GM19239 (cell line): Measurements from ENCODE around the gene FBLIM1.

Source experiments
- DNase-seq: peaks from one replicate; pipeline ENCODE4 v3.0.0; 2011; ENCODE audit warnings: low spot score; ENCODE audit not compliant: insufficient read length
- FAIRE-seq: peaks from 2 replicates; lab custom pipeline; 2011; peaks lifted over from hg19 to GRCh38; lab: Jason Lieb, UNC

The FBLIM1 gene, protein sequence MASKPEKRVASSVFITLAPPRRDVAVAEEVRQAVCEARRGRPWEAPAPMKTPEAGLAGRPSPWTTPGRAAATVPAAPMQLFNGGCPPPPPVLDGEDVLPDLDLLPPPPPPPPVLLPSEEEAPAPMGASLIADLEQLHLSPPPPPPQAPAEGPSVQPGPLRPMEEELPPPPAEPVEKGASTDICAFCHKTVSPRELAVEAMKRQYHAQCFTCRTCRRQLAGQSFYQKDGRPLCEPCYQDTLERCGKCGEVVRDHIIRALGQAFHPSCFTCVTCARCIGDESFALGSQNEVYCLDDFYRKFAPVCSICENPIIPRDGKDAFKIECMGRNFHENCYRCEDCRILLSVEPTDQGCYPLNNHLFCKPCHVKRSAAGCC

DNA sequence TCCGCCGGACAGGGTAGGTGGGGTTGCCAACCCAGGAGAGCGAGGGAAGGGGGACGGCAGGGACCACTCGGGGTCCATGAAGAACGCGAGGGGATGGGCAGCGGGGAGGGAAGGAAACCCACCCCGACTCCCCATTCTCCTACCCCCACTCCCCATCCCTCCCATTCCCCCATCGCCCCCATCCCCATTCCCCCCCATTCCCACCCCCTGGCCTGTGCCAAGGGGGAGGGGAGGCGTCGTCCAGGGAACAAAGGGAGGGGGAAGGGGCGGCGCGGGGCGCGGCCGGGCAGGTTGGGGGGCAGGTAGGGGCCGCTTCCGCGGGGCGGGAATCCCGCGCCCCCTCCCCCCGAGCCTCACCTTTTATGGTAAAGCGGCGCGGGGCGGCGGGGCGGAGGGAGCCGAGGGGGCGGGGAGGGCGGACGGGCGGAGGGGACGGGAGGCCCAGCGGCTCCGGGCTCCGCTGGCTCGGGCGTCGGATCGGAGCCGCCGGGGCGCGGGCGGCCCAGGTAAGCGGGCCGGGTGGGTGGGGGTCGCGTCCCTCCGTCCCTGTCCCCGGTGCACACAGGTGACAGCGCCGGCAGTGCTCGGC lies at the start of gene FBLIM1:
Gene FBLIM1, plus strand, starts transcription at position 453 of the 589 bp plus-strand sequence. CDS start 6,189 bp downstream, outside the sequence.
- FAIRE-seq (no peak), DNase-seq (no peak)

DNA sequence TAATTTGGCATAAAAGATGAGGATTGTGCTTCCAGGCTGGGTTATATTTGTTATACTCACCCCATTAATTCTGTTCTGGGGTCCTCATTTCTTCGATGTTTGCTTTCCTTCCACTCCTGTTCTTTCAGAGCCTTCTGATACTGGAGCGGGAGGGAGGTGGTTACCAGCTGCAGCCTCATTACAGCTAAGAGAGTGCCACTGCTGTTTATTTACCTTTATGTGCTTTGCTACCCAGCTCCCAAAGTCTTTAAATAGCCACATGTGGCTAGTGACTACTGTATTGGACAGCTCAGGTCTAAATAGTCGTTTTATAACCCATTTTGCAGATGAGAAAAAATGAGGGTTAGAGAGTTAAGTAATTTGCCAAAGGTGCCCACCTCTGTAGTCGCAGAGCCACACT lies 49.4 kb upstream of the FBLIM1 start:
- DNase-seq (no peak), FAIRE-seq (no peak)

DNA sequence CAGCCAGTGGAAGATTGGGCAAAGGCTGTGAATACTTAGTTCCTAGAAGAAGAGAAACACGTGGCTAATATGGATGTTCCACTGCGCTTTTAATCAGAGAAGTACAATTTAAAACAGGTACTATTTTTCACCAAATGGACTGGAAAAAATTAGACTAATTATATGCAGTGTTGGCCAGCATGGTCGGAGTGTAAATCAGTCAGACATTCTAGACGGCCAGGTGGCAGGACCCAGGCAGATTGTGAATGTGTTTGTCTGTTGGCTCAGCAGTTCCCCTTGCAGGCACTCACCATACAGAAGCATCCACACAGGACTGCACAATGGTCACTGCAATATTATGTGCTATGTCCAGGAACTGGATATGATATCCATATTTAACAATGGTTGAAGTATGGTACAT lies 46.4 kb upstream of the FBLIM1 start:
- DNase-seq, result no peak
- FAIRE-seq, result no peak

DNA sequence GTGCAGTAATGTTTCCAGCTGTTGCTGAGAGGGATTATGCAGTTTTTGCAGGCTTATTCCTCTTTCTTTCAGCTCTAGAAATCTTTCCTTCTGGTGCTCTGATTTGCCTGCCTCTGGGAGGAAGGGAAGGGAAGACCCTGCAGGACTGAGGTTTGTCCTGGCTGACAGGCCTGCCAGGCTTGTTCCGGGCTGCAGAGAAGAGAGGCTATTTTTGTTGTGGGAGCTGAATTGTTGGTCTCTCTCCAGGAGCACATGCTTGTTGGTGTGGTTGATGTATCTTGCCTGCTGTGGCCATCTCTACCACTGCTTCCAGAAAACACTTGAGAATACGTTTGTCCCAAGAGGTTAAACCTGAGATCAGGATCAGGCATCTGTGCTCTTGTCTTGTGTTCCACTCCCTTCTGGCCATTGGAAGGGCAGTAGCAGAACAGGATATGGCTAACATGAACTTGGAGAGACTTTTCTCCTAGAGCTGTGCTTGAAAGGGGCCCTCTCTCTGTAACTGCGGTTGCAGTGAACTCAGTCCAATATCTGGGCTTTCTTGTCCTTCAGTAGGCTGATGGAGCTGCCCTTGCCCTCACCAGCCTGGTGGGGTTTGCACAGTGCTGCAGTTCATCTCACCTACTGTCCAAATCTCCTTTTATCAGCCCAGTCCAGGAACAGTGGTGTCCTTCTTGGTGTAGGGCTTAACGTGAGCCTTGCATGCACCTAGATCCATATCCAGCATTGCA lies 44.0 kb upstream of the FBLIM1 start:
- no peak for FAIRE-seq
- no peak for DNase-seq

DNA sequence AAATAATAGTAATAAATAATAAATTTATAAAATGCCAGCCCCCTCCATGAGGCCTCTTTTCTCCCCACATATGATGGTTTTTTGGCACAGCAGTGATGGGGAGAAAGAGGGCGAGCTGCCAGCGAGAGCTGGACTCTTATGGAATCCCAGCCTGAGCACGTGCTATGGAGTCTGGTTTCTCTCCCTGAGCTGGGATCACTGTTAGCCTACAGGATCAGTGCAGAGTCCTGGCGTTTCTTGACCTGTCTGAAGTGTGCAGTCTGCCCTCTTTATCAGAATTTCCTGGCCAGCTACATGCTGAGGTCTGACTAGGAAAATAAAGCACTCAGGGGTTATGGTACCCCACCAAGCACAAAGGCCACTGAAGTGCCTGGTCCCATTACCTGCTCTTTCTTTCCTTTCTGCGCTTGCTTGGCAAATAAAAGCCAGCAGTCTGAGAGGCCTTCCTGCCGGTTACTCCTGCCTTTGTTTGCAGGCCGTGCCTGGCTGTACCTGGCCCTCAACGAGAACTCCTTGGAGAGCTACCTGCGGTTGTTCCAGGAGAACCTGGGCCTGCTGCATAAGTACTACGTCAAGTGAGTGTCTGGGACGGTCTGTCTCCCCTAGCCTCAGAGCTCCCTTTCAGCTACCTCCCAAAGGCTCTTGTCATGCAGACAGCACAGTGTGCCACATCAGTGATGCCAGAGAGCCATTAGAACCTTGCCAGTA lies 41.0 kb upstream of the FBLIM1 start:
- DNase-seq, result no peak
- FAIRE-seq, result no peak

DNA sequence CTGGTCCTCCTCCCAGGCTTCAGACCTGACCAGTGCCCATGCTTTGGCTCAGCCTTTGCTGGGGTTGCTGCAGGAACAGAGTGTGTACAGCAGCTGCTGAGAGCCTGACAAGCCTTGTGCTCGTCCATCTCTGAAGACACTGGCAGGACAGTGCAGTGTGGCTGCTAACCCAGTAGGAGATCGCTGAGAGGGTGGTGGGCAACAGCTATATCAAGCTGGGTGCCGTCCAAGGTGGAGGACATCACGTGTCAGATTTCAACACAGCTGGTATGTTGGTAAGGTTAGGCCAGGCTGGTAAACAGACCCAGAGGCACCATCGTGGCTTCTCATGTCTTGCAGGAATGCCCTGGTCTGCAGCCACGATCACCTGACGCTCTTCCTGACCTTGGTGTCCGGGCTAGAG lies 40.4 kb upstream of the FBLIM1 start:
- DNase-seq (no peak), FAIRE-seq (no peak)

DNA sequence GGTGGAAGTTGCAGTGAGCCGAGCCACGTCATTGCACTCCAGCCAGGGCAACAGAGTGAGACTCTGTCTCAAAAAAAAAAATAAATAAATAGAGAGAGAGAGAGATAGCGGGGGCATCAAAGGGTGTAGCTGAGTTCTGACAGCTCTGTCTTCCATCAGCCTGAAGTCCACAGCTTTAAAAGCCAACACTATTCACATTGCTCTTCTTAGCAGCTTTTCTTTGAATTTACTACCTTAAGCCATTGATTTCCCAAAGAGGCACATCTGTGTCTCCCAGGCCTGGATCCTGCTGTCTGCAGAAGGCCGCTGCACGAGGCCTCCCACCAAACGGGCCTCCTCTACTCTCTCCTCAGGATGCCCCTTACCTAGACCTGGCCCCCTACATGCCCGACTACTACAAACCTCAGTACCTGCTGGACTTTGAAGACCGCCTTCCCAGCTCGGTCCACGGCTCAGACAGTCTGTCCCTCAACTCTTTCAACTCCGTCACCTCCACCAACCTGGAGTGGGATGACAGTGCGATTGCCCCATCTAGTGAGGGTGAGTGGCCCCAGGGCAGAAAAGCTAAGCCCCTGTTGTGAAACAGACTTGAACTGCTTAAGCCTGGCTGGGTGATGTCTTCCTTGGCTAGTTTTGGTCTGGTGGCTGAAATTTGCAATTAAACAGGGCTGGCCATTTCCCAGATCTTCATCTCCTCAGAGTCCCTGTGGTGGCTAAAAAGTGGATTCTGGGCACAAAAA lies 39.0 kb upstream of the FBLIM1 start:
- DNase-seq (no peak), FAIRE-seq (no peak)

DNA sequence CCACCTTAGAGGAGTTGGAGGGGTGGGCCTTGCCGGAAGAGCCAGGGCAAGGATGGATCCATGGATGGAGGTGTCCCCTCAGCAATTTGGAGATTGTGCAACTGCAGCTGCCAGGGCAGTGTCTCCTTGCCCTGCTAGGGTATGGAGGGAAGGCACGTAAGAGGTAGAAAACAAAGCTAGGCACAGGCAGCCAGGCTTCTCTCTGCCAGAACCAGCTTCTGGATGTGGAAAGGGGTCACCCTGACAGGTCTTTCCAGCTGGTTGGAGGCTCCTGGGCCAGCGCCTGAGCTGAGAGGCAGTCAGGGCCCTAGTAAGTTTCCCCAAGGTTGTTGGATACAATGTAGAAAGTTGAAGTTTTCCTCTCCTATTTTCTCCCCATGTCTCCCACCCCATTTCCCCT lies 37.7 kb upstream of the FBLIM1 start:
- FAIRE-seq, result no peak

DNA sequence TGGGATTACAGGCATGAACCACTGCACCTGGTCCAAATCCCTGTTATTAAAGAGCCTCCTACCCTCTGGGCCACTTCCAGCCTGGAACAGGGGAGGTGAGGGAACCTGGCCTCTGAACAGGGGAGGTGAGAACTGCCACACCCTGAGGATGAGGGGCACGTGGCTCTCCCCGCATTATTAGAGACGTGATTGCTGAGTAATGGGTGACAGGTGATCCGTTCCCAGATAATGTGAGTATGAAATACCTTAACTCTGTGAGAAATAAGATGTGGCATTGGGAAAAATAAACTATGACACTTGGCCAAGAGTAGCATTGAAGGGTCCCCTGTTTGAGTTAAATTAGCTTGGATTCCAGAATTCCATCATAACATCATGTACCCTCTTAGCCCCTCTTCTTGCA lies 36.2 kb upstream of the FBLIM1 start:
- DNase-seq (no peak), FAIRE-seq (no peak)

More for the DNA sequence above, 37.7 kb upstream of the FBLIM1 start:
- DNase-seq, result no peak

DNA sequence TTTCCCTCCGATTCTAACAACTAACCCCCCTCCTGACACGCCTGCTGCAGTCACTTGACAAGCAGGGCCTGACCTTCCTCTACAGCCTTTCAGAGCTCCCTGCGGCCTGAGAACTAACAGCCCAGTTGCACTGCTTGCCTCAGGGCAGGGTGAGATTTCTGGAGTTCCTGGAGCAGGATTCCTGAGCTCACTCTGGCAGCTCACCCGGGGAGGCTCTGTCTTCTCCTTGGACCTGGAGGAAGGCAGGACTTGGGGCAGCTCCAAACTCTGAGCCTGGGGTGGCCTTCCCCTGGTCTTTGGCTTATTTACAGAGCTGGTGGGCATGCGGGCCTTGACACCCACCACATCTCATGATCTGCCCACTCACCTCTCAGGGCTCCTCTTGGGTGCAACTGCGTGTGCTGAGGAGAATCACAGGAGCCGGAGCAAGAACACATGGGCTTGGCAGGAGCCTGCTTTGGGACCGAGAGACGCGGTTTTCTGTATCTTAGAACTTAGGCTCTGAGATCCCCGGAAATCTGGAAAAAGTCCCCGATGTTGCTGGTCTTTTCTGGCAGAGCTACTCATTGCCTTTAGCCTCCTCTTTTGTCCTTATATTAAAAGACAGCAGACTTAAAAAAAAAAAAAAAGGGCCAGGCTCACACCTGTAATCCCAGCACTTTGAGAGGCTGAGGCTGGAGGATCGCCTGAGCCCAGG lies 35.6 kb upstream of the FBLIM1 start:
- no peak for DNase-seq
- FAIRE-seq, result no peak

DNA sequence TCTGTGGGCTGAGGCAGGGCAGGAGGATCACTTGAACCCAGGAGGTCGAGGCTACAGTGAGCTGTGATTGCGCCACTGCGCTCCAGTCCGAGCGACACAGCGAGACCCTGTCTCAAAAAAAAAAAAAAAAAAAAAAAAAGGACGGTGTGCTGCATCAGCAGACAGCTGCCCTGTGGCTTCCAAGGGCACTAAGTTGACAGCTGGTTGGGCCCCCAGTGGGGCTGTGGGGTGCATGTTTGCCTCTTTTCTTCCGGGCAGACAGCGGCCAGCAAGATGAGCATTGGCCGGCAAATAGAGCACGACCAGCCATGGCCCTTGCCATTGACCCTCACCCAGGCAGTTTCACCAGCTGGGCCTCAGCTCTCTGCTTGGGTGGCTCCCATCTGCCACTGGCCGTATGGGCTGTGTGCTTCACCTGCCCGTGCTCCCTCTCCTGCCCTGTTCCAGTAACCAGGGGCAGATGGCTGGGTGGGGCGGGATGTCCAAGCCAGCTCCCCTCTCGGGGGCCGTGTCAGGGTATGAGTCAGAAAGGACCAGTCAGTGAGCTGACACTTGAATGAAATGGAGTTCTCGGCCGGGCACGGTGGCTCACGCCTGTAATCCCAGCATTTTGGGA lies 34.9 kb upstream of the FBLIM1 start:
- DNase-seq (no peak), FAIRE-seq (no peak)

DNA sequence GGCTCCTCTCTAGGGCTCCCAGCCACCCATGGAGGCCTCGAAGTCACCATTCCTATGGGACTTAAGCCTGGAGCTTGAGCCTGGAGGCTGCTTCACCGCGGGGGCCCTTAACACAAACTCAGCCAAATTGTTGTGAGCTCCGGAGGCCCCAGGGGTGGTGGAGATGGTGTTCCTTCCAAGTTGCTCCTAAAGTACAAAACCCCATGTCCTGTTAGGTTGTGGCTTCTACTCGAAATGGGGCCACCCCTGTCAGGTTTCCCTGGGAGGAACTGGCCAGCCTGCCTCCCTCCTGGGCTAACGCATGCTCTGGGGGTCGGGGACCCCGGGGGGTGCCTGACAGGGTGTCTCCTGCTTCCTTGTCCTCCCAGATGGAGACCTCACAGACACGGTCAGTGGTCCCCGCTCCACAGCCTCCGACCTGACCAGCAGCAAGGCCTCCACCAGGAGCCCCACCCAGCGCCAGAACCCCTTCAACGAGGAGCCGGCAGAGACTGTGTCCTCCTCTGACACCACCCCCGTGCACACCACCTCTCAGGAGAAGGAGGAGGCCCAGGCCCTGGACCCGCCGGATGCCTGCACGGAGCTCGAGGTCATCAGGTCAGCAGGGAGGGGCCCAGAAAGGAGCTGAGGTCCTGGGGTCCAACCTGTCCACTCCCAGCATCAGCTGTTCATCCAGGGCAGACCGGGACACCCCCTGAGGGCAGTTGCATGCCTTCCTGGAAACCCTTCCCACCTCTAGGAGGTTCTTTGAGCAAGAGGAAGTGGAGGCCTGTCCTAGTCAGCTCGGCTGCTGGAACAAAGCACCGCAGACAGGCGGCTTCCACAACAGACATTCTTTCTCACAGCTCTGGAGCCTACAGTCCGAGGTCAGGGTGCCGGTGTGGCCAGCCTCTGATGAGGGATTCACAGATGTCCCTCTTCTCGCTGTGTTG lies 33.4 kb upstream of the FBLIM1 start:
- FAIRE-seq (no peak), DNase-seq (no peak)

DNA sequence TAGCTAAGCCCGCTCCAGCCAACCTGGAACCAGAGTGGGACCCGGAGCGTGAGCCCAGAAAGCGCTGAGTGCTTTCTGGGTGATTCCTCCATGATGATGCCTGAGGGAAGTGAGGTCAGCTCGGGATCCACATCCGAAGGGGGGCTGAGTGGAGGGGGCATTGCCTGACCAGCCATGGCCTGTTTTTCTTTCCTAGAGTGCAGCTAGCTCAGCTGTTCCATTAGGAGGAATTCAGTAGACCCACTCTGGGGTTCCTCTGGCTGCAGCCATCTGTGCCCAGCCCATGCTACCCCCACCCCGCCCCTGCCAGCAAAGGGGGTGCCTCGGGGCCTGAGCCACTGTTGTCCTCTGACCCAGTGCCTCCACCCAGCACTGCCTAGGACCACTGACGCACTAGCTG lies 32.1 kb upstream of the FBLIM1 start:
- no peak for DNase-seq

DNA sequence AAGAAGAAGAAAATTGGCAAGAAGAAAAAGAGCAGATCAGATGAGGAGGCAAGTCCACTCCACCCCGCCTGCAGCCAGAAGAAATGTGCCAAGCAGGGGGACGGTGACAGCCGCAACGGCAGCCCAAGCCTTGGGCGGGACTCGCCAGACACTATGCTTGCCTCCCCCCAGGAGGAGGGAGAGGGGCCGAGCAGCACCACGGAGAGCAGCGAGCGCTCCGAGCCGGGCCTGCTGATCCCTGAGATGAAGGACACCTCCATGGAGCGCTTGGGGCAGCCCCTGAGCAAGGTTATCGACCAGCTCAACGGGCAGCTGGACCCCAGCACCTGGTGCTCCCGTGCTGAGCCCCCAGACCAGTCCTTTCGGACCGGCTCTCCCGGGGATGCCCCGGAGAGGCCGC lies 31.6 kb upstream of the FBLIM1 start:
- FAIRE-seq (no peak), DNase-seq (no peak)

More for the DNA sequence above, 32.1 kb upstream of the FBLIM1 start:
- FAIRE-seq, result no peak

DNA sequence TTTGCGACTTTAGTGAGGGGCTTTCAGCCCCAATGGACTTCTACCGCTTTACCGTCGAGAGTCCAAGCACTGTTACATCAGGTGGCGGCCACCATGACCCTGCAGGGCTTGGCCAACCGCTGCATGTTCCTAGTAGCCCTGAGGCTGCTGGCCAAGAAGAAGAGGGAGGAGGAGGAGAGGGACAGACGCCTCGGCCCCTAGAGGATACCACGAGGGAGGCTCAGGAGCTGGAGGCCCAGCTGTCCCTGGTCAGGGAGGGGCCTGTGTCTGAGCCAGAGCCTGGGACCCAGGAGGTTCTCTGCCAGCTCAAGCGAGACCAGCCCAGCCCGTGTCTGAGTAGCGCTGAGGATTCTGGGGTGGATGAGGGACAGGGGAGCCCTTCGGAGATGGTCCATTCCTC lies 31.2 kb upstream of the FBLIM1 start:
- no peak for DNase-seq
- FAIRE-seq, result no peak

DNA sequence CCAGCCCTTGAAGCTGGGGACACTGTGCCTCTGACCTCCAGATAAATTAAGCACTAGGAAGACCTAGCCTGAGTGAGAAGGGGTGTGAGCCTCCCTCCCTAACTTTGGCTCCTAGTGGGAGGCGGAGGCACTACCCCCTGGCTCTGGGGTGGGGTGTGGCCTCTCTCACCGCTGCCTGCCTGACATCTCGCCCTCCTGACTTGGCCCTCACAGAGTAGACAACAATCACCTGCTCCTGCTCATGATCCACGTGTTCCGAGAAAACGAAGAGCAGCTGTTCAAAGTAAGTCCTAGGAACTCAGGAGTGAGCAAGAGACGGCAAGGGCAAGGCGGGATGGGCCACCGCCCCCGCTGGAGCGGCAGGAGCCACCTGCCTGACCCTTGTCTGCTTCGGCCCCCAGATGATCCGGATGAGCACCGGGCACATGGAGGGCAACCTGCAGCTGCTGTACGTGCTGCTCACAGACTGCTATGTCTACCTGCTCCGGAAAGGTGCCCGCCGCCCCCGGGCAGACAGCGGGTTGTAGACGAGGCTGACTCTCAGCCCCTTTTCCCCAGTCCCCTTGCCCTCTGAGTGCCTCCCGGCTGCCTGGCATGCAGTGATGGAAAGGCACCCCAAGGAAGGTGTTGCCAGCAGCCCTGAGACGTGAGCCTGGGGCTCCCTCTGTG lies 30.6 kb upstream of the FBLIM1 start:
- no peak for FAIRE-seq

DNA sequence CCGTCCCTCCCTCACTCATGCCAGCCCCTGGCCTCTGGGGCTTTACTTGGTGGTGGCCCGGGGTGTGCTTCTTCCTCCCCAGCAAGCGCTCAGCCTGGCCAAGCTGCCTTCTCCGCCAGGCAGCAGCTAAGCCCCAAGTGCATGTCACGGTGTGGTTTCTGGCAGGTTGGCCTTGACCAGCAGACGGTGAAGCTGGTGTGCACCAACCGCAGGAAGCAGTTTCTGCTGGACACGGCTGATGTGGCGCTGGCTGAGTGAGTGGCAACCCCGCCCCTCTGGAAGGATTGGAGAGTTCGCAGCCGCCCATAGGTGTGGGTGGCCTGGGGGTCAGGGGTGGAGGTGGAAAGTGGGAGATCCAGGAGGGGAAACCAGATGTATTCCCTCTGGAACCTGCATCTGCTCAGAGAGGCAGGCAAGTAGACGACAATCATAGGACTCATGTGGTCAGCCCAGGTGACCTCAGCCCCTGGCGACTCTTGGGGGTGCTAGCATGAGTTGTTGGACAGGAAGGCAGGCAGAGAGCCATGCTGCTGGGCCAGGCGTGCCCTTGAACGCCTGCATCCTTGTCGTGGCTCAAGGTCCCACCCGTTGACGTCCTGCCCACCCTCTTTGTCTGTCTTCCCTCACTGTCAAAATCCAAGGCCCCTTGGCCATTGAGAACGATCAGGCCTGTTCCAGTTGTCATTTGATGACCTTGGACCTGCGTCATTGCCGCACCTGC lies 29.5 kb upstream of the FBLIM1 start:
- no peak for FAIRE-seq

More for the DNA sequence above, 30.6 kb upstream of the FBLIM1 start:
- no peak for DNase-seq

More for the DNA sequence above, 29.5 kb upstream of the FBLIM1 start:
- no peak for DNase-seq
